SU-DHL-6 (cell line): ENCODE data around the gene DYNLT2.

ENCODE experiments used
- CTCF ChIP-seq: fragments of 200-600 bp; sonication (generic); IDR thresholded peaks from one replicate; pipeline ENCODE4 v1.5.1; 2017; ENCODE audit warnings: antibody characterized with exemption, mild to moderate bottlenecking, low read length, moderate library complexity; ENCODE audit not compliant: insufficient read depth, poor library complexity, severe bottlenecking
- EZH2phosphoT487 ChIP-seq: fragments of 200-600 bp; sonication (generic), shearing (Covaris generic); conservative IDR thresholded peaks from 2 replicates; pipeline ENCODE4 v1.6.1; 2018; ENCODE audit warnings: mild to moderate bottlenecking, antibody characterized with exemption, low read length, moderate library complexity, mixed read lengths

GRCh38 chr6:169763308-169763707, 11.9 kb upstream of the DYNLT2 start:
- TF ChIP-seq CTCF = no peak
- no peak for TF ChIP-seq EZH2phosphoT487
